GM08714 (cell line): Measurements from ENCODE around the gene PLCE1.

Source experiments
- H3K4me3 ChIP-seq: fragments of 200-500 bp; sonication (Bioruptor generic); 2 replicates; pipeline ENCODE4 v1.5.1; 2014; ENCODE audit warnings: mild to moderate bottlenecking, low read length, inconsistent platforms
- ZNF274 ChIP-seq: IDR thresholded peaks from 2 replicates; pipeline ENCODE4 v1.6.1; 2012; ENCODE audit warnings: mild to moderate bottlenecking, low read depth, low read length

Gene PLCE1

DNA sequence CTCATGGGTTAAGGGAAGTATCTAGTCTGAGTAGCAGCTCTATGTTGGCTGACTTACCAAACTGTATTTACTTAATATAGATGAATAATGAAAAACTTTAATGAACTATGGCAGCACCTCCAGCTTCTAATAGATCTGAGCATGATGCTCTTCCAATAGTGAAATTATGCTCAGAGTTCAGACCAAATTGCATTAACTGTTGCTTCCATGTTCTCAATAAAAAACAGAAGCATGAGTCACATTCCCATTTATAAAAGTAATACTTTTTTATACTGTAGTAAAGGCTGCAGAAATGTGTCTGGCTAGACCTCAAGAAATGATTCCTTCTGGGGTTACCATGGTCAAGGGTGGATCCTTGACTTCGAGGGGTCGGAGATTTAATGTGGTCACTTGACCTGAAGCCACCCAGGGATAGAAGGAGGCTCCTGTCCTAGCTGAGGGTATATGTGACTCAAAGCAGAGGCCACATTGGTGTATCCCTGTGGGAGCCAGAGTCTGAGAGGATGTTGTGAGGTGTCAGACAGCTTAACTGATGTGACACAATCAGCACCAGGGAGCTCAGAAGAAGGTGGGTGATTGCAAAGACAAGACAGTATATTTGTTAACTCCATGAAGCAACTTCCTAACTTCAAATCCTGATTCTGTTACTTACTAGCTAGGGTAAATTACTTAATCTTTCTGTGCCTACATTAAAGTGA is 19.8 kb upstream of the PLCE1 start:
- no peak overlapping the region for H3K4me3 ChIP-seq
- TF ChIP-seq ZNF274, result no peak

DNA sequence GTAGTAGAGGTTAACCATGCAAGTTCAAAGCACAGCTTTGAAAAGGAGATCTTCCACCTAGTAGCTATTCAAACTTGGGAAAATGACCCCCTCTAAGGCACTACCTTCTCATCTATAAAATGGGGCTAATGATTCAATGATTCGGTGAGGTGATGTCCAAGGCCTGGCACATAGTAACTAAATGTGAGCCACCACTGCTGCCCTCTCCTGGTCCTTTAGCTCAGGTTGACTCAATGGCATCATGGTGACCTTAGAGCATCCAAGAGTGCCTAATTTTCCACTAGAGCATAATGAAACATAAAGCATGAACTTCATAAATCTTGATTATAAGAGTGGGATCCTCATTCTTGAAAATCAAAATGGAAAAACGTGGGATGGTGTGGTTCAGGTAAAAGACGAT is 16.3 kb upstream of the PLCE1 start:
- H3K4me3 ChIP-seq, result no peak overlapping the region
- TF ChIP-seq ZNF274, result no peak

DNA sequence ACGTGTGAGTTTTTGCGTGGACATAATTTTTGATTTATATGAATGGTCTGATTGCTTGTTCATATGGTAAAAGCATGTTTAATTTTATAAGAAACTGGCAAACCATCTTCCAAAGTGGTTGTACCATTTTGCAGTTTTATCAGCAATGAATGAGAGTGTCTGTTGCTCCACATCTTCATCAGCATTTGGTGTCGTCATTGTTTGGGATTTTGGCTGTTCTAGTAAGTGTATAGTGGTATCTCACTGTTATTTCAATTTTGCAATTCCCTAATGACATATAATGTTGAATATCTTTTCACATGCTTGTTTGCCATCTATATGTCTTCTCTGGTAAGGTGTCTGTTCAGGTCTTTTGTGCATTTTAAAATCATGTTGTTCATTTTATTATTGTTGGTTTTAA is 13.2 kb upstream of the PLCE1 start:
- no peak overlapping the region for H3K4me3 ChIP-seq
- no peak for TF ChIP-seq ZNF274

DNA sequence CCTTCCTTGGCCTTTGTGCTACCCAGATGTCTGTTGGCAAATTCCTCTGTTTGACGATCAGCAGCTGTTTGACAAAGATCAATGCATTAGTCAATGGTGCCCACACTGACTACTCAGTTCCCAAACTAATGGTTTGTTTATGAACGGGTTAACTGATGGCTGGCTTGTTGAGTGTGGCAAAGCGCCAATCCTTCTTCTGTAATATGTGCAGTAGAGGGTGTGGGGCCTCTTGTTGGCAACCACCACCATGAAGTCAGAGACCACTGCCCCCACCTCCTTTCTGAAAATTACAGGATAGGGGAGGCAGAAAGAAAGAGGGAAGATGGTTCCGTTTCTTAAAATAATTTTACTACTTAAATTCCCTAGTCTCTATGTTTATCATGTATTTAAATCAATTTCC is 2.6 kb upstream of the PLCE1 start:
- no peak for TF ChIP-seq ZNF274
- no peak overlapping the region for H3K4me3 ChIP-seq

DNA sequence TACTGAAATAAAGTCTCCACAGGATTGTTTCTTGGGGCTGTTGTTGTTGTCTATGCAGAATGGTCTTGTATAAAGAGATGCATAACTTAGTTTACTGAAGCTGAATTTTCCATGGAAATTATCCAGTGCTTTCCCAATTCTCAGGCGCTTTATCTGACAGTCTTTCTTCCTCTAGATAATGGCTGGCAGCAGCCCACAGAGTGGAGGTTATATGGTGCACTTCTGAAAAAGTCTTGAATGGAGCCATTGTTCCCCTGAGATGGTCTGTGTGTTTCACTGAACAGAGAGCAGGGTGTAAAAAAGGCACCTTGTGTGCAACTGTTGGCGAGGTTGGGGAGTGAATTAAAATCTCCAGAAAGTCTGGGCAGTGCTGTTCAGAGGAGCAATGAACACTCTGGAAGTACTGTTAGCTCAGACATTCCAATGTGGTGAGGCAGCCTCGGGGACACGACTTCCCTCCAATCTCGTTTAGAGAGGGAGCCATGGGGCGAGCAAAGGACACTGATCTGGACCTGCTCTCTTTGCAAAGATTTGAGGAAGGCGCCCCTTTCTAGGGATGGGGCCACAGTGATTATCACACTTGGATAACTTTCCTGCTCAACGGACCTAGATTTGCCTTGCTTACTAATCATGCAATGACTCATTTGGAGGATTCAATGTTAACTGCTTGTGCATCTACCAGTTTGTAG is 2.0 kb upstream of the PLCE1 start:
- H3K4me3 ChIP-seq, result no peak overlapping the region

DNA sequence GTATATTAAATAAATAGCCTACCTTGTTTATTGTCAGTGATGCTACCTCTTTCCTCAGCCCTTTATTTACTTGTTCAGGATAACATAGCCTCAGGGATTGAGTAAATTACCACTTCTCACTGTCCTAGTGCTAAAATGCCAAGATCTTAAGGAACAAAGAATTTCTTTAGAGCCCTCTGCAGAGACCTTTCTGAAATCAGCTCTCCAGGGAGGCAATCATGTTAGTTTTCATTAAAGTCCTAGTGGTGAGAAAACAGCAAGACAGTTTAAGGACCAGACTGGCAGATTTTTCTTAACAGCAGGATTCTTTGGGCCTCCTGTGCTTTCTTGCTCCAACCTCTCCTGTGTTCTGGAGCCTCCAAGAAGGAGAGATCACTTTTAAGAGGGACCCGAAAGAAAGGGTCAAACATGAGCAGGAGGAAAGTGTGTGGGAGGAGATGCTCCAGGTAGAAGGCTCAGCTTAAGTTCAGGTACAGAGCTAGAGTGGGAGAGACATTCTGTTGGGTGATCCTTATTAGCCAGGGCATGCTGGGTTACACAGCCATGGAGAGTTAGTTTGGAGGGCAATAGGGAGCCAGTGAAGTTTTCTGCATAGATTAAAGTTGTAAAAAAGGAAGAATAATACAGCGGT is 1.2 kb upstream of the PLCE1 start:
- TF ChIP-seq ZNF274, result no peak
- no peak overlapping the region for H3K4me3 ChIP-seq

More for the DNA sequence above, 2.0 kb upstream of the PLCE1 start:
- TF ChIP-seq ZNF274, result no peak

DNA sequence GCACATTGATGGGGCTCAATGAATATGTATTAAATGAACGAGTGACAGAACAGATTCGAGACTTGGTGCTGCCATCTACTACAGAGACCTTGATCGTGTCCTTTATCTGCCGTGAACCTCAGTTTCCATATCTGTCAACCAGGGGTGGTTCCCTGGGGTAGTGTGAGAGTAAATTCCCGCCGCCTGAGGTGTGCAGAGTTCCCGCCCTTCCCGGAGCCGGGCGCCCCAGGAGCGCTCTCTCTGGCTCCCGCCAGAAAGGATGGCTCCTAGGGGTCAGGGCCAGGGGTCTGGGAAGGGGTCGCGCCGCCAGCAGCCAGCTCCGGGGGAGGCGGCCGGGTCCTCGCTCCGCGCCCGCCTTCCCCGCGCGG is 333 bp upstream of the PLCE1 start:
- H3K4me3 ChIP-seq, result peak overlapping the region; percentile 16; the same call in 1 of the 2 replicates
- TF ChIP-seq ZNF274, result no peak

DNA sequence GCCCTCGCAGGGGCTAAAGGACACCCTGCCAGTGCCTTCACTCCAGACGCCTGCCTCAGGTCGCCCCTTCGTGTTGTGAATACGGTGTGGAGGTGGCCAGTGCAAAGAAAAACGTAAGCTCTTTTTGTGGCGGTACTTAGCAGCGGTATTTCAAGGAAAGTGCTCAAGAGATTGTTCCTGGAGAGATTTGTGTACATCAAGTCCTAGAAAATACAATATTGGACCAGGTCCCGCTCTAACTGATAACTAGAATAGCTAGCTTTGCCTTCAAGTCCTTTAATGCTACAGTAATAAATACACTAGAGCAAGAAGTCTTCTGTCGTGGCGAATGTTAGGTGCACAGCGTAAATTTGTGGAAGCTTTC is 689 bp downstream of the PLCE1 start:
- no peak overlapping the region; the same call in 1 of the 2 replicates for H3K4me3 ChIP-seq

DNA sequence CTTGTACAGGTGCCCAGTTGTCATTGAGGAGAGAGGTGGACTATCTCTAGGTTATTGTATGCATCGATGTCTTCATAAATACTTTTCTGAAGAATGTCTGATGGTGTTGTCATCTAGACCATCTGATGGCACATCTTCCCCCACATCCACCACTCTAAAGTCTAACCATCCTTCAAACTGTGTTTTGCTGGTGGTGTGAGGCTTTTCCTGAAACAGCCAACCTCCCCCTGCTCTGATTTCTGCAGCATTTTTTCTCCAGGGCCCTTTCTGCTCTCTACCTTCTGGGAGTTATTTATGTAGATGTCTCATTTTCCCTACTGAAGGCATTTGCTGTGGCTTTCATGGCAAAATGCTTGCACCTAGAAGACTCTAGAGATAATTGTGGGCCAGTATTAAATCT is 1.5 kb downstream of the PLCE1 start:
- no peak overlapping the region for H3K4me3 ChIP-seq
- no peak for TF ChIP-seq ZNF274

More for the DNA sequence above, 689 bp downstream of the PLCE1 start:
- no peak for TF ChIP-seq ZNF274

DNA sequence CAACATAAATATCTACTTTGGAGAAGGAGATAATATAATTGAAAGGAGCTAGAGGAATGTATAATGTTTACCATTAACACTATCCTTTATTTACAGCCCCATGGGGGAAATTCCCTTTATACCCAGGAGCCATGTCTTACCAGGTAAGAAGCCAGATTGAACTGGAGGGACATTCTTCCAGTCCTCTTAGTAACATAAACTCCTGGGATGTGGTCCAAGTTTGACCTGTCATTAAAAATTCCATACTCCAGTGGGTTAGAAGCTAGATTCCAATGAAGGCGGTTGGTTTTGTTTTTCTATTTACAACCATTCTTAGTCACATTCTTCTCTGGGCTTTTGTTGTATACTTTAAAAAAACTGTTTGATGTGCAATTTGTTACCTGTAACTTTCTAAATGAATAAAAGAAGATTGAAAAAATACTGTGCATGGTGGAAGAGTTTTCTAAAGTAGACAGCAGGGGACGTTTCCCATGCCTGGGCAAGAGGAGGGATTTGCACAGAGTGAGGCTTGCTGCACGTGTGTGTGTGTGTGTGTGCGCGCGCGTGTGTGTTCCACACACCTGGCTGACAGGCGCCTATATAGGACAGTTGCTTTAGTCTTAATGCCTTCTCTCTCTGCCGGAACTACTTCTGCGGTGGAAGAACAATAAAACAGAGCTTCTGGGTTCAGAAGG is 2.0 kb downstream of the PLCE1 start:
- no peak for TF ChIP-seq ZNF274
- no peak overlapping the region for H3K4me3 ChIP-seq

DNA sequence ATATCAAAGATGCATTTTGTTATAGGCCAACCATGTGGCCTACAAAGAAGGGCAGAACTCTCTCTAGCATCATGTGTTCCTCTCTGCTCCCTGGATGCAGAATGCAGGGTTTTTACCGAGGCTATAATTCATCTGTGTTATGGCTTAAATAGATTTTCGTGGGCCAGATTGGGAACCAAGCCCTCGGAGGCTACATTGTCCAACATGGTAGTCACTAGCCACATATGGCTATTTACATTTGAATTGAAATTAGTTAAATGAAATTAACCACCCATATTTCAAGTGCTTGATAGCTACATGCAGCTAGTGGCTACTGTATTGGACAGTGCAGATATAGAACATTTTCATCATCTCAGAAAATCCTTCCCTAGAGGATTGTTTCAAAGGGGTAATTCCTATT is 2.8 kb downstream of the PLCE1 start:
- H3K4me3 ChIP-seq, result no peak overlapping the region
- no peak for TF ChIP-seq ZNF274

DNA sequence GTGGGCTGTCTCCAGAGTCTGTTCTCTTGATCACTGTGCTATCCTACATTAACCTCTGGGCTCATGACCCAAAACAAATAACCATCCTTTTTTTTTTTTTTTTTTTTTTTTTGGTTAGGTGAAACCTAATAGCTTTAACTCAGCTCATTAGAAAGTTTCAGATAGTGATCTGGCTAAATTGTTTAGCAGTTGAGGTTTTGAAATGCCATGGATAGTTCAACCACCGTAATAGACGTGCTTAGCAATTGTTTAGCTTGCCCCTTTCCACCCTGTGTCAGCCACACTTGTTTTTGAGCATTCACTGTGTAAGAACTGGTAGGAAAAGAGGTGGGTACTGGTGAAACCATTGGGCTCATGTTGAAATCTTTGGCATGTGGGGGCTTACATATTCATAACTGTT is 3.8 kb downstream of the PLCE1 start:
- H3K4me3 ChIP-seq, result no peak overlapping the region
- TF ChIP-seq ZNF274, result no peak

DNA sequence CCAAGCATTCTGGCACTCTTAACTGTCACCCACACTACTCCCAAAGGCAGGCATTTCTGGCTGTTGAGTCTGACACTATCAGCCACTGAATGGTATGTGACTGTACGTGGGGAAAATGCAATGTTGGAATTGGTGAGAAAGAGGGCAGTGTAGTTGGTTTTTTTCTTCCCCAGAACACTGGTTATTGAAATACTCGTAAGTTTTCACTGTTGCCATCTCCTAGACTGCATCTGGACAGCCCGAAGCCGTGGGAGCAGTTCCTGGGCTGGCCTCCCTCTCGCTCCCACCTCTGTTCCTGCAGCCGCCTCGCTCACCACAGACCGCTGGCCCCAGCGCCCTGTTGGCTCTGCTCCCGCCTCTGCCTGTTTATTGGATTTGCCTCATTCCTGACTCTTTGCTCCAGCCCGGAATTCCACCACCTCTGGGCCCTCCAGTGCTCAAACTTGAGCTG is 5.7 kb downstream of the PLCE1 start:
- no peak for TF ChIP-seq ZNF274
- no peak overlapping the region for H3K4me3 ChIP-seq

DNA sequence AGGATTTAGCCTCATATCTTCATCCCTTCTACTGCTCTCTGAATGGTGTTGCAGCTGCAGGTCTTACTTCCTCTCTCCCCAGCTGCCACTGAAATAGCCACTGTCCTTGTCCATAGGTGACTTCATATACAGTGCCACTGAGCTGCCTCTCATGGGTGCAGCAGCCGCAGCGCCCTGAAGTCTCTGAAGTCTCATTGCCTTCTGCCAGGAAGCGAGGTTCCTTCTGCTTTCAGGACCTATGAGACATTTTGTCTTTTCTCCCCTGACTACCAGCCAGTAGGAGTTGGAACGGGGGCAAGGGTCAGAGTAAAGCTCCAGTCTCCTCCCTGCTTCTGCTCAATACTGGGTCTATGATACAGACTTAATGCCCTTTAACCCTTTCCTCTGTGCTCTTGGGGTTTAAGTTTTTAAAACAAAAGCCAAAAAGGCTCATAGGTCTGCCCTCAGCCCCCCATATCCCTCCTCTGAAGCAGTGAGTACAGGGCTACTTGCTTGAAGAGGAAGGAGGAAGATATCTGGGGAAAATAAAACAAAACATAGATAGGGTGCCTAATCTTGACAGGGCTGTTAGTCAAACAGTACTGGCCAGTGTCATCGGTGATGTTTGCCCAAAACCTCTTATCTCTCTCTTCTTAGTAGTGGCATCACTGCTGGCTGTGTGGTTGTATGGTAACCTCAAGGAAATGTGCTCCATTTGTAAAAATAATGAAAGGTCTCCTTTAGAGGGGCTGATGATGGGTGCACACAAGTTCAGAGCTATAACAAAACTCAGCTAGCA is 7.1 kb downstream of the PLCE1 start:
- no peak overlapping the region for H3K4me3 ChIP-seq
- TF ChIP-seq ZNF274, result no peak
